SH-SY5Y (cell line): Measurements from ENCODE around the gene ATP8A2.
A peak's percentile ranks its signal among the peaks of the same experiment; 100 is the strongest.

Source experiments
- GATA2 ChIP-seq: IDR thresholded peaks from 2 replicates; pipeline ENCODE4 v1.6.1; 2011; ENCODE audit warnings: mild to moderate bottlenecking, low read depth, low read length
- GATA3 ChIP-seq: IDR thresholded peaks from 2 replicates; pipeline ENCODE4 v1.6.1; 2011; ENCODE audit warnings: low read depth, mild to moderate bottlenecking, low read length, moderate library complexity

GRCh38 chr13:25963674-25964073, 591.9 kb downstream of the ATP8A2 start:
- TF ChIP-seq GATA3 (no peak), GATA2 (peak; percentile 41; the same call in 1 of the 2 replicates)
